HEK293 (cell line): ENCODE measurements around the gene SNCAIP.

Experiments
- CTCF ChIP-seq: fragments of 450-650 bp; formaldehyde crosslinking; IDR thresholded peaks from 2 replicates; pipeline ENCODE4 v1.5.1; 2016; ENCODE audit warnings: missing biosample characterization, missing genetic modification characterization
- KLF10 ChIP-seq: fragments of 450-650 bp; IDR thresholded peaks from 2 replicates; pipeline ENCODE4 v1.5.1; 2018; ENCODE audit warnings: missing biosample characterization, mild to moderate bottlenecking, missing genetic modification characterization
- TCF7L2 ChIP-seq: IDR thresholded peaks from 2 replicates; pipeline ENCODE4 v1.6.1; 2011; ENCODE audit warnings: low read depth, mild to moderate bottlenecking, inconsistent platforms, low read length, moderate library complexity, borderline replicate concordance
- ZNF76 ChIP-seq: fragments of 450-650 bp; formaldehyde crosslinking; IDR thresholded peaks from 2 replicates; pipeline ENCODE4; 2016; ENCODE audit warnings: low read depth, missing biosample characterization, missing genetic modification characterization, borderline replicate concordance

- TF ChIP-seq CTCF (tag by site-specific recombination) (no peak), KLF10 (tag by site-specific recombination) (no peak), ZNF76 (no peak), TCF7L2 (no peak)
Observed at GRCh38 chr5:122286541-122286940, 25.5 kb upstream of the SNCAIP start.
